ENCODE data around the gene RTP5. TPM values are rescaled to one million over a fixed set of nuclear protein-coding genes. Genes with fewer than 3 reads are reported as not detected.

Gene RTP5
- total RNA-seq, 6 donors from 2014 or later = 0.14 to 2.1 (median 0.69) TPM; not detected in 1

DNA sequence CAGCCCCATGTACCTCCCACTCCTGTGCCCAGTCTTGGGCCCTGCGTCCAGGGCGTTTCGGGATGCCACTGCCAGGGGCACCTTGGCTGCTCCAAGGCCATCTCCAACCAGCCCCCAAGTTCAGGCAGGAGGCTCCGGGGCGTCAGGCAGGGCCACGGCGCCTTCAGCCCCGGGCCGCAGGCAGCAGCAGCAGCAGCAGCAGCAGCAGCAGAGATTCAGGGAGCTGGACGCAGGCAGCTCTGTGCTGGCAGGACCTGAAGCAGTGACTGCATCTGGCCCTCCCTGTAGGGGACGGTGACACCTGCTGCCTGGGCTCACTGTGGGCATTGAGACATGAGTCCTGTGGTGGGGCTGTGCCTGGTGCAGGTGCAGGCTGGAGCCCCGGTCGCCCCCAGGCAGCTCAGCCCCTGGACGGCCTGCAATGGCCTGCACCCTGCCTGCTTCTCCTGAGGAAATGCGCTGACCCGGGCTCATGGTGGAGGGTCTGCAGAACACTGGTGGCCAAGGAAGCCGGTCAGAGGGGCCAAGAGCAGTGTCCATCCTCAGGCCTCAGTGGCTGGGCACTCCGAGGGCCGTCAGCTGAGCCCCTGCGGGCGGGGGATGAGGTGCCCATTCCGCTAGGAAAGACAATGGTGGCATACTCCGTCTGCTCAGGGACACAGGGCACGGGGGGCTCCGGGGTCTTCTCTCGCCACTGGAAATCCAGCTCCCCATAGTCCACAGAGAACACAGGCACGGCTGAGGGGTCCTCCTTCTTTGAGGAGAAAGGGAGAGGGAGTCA is 18.8 kb upstream of the RTP5 start:
- 93 to 96% methylated on average over 11 to 26 of the region's 27 CpGs for WGBS, 2 donors
- Histone ChIP-seq H3K27ac (no peak overlapping the region), H3K27me3 (no peaks in the 10 kb centered on the region), H3K9me3 (no peaks in the 10 kb centered on the region), H3K36me3 (no peaks in the 10 kb centered on the region), H3K4me3 (no peak overlapping the region), H3K4me1 (no peaks in the 10 kb centered on the region)
- TF ChIP-seq EP300 (IDR thresholded peaks at IDR 0.05) (no peak), POLR2AphosphoS5 (IDR thresholded peaks at IDR 0.05) (no peak), POLR2A (IDR thresholded peaks at IDR 0.05) (no peak)
- TF ChIP-seq, protein P1, sequence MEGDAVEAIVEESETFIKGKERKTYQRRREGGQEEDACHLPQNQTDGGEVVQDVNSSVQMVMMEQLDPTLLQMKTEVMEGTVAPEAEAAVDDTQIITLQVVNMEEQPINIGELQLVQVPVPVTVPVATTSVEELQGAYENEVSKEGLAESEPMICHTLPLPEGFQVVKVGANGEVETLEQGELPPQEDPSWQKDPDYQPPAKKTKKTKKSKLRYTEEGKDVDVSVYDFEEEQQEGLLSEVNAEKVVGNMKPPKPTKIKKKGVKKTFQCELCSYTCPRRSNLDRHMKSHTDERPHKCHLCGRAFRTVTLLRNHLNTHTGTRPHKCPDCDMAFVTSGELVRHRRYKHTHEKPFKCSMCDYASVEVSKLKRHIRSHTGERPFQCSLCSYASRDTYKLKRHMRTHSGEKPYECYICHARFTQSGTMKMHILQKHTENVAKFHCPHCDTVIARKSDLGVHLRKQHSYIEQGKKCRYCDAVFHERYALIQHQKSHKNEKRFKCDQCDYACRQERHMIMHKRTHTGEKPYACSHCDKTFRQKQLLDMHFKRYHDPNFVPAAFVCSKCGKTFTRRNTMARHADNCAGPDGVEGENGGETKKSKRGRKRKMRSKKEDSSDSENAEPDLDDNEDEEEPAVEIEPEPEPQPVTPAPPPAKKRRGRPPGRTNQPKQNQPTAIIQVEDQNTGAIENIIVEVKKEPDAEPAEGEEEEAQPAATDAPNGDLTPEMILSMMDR (IDR thresholded peaks at IDR 0.05) = no peak
- DNase-seq (peak in 1 of 2 donors; percentile 62), ATAC-seq (ENCODE audit: low FRiP score in 2 of 2) (no peak)

DNA sequence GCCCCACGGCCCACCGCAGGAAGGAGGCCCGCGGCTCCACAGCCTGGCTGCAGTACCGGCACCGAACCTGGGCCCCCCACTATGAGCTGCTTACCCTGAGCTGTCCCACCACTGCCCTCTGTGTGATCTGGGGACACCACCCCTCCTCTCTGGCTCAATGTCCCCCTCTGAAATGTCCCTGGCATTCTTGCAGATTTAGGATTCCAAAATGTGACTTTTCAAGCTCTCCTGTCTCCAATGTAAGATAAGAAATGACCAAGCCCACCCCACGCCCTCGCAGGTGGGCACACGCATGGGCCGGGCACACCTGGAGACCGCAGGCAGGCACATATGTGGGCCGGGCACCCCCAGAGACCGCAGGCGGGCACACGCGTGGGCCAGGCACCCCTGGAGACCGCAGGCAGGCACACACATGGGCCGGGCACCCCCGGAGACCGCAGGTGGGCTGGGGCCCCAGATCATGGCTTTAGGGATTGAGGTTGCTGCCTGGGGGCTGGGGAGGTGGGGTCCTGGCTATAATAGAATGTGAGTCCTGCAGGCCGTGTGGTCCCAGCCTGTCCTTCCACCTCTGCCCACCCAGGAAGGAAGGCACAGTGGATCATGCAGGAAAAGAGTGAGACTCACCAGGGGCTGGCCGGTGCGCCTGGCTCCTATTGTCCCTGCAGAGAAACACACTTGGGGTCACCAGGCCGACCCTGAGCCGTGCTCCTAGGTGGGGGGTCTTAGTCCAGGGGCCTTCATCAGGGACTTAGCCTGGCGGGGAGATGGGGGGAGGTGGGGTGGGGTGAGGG is 18.0 kb upstream of the RTP5 start:
- Histone ChIP-seq H3K4me3 (no peak overlapping the region), H3K4me1 (no peaks in the 10 kb centered on the region), H3K36me3 (no peaks in the 10 kb centered on the region), H3K27ac (no peak overlapping the region), H3K27me3 (no peaks in the 10 kb centered on the region), H3K9me3 (no peaks in the 10 kb centered on the region)
- TF ChIP-seq EP300 (IDR thresholded peaks at IDR 0.05) (no peak), POLR2AphosphoS5 (IDR thresholded peaks at IDR 0.05) (no peak), POLR2A (IDR thresholded peaks at IDR 0.05) (no peak)
- TF ChIP-seq, protein P1 (IDR thresholded peaks at IDR 0.05) = no peak
- peak in 1 of 2 donors; percentile 75 for DNase-seq
- ATAC-seq (ENCODE audit: low FRiP score in 2 of 2) = no peak
- 89 to 100% methylated on average over 3 to 24 of the region's 26 CpGs for WGBS, 2 donors

DNA sequence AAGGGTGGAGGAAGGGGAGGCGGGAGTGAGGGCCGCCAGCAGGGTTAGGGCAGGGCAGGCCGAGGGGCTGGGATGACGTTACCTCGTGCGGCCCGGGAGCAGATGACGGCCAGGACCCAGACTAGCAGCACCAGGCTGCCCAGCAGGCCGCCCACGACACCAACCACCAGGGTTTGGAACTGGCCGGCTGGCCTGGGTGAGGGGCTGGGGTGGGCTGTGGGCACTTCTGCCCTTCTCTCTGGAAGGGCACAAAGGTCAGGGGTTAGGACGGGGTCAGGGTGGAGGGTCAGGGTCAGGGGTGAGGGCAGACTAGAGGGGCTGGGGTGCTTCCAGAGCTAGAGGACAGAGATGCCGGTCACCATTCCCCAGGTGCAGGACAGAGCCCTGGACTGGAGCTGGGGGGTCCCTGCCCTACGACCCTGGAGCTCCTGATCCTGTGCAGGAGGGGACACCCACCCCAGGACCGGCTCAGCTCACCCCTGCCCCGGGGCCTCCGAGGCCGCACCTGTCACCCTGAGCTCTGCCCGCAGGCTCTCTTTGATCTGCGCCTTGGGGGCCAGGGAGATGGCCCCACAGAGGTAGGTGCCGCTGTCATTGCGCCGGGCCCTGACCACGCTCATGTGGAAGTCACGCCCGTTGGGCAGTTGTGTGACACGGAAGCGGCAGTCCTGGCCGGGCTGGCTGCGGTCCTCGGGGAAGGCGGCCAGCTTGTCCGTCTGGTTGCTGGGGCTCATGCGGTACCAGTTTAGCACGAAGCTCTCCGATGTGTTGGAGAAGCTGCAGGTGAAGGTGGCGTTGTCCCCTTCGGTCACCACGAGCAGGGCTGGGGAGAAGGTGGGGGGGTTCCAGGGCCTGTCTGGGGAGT is 17.2 kb upstream of the RTP5 start:
- no peak for TF ChIP-seq POLR2A (IDR thresholded peaks at IDR 0.05)
- 90 to 94% methylated on average over 28 to 36 of the region's 39 CpGs for WGBS, 2 donors
- no peaks in the 10 kb centered on the region for H3K36me3 ChIP-seq
- no peaks in the 10 kb centered on the region for H3K9me3 ChIP-seq
- H3K27me3 ChIP-seq = no peaks in the 10 kb centered on the region
- no peak overlapping the region for H3K27ac ChIP-seq
- ATAC-seq (ENCODE audit: low FRiP score in 2 of 2) = no peak
- no peak overlapping the region for H3K4me3 ChIP-seq
- peak; percentile 18 to 81 for DNase-seq
- no peaks in the 10 kb centered on the region for H3K4me1 ChIP-seq

DNA sequence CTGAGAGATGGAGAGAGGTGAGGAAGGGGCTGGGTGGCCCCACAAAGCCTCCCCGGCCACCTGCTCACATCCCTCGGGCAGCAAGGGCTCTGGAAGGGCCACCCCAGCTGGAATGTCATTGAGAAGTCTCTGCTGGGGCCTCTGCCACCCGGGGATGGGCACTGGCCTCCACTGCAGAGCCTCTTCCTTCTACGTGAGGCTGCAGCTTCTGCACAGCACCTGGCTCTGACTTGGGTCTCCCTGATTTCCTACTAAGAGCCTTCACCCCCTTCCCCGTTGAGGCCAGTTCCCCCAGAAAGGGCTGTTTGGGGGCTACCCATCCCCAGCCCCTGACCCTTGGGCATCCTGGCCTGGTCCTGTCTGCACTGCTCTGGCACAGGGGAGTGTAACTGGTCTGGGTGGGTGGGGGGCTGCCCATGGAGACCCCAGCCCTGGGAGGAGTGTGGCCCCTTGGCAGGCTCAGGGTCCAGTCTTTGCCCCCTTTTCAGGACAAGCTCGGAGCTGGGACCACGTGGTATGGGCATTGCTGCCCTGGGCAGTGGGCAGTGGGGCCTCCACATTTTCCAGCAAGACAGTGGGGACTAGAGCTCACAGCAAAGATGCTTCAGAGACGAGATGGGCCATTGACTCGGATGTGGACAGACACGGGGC is 16.4 kb upstream of the RTP5 start:
- ATAC-seq (ENCODE audit: low FRiP score in 2 of 2) = no peak
- Histone ChIP-seq H3K27ac (no peak overlapping the region), H3K27me3 (no peaks in the 10 kb centered on the region), H3K36me3 (no peaks in the 10 kb centered on the region), H3K9me3 (no peaks in the 10 kb centered on the region), H3K4me3 (no peak overlapping the region), H3K4me1 (no peaks in the 10 kb centered on the region)
- 89 to 95% methylated on average over 7 to 10 of the region's 10 CpGs for WGBS, 2 donors
- no peak for TF ChIP-seq POLR2A (IDR thresholded peaks at IDR 0.05)
- TF ChIP-seq EP300 (IDR thresholded peaks at IDR 0.05) = no peak
- TF ChIP-seq POLR2AphosphoS5 (IDR thresholded peaks at IDR 0.05) = no peak
- TF ChIP-seq, protein P1 (IDR thresholded peaks at IDR 0.05) = no peak
- peak in 1 of 2 donors; percentile 62 for DNase-seq

Measured in upper lobe of left lung (tissue), 6 donors.